ENCODE measurements around the gene R3HDML. TPM values are rescaled to one million over a fixed set of nuclear protein-coding genes. Genes with fewer than 3 reads are reported as not detected.

Gene R3HDML
- total and polyA plus RNA-seq, 2 of the 13 experiments (the other 11 are each of a cell fraction or from before 2014, with no cell fraction given), result not detected

DNA sequence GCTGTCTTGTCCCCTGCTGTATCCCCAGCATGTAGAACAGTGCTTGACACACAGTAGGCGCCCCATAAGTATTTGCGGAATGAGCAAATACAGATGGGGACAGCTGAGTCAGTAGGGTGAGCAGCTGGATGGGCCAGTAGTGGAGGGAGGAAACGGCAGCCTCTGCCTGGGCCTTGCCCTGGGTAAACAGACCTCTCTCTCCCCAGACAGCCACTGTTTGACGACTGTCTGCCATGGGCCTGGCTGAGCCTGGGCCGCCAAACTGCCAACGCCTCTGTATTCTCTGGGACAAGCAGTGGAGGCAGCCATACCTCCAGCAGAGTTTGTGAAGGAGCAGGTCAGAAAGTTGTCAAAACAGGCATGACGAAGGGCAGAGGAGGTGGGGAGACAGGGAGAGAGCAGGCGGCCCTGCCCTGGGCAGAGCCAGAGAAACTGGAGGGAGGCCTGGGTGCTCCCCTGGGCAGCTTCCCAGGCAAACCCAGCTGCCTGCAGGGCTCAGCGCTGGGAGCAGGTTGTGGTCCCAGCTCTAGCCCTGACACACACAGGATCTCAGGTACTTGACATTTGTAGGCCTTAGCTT is 33.9 kb downstream of the R3HDML start (continued):
- TF ChIP-seq ZNF878 (CRISPR knock-in tag; IDR thresholded peaks at IDR 0.05) (no peak; the same call in 1 of the 2 replicates), ZNF280D (CRISPR knock-in tag; IDR thresholded peaks at IDR 0.05) (0 out of 2 replicates have a peak, but pooled peaks have one; percentile 71), ZNF816 (CRISPR knock-in tag; IDR thresholded peaks at IDR 0.05; ENCODE audit: borderline replicate concordance) (no peak; the same call in 1 of the 2 replicates), ZNF598 (CRISPR knock-in tag; IDR thresholded peaks at IDR 0.05; ENCODE audit: borderline replicate concordance) (no peak; the same call in 1 of the 2 replicates), ZNF777 (CRISPR knock-in tag; IDR thresholded peaks at IDR 0.05) (no peak; the same call in 1 of the 2 replicates), ZNF317 (CRISPR knock-in tag; IDR thresholded peaks at IDR 0.05) (0 out of 2 replicates have a peak, but pooled peaks have one; percentile 54), RERE (CRISPR knock-in tag; IDR thresholded peaks at IDR 0.05; ENCODE audit: low read depth) (peak; percentile 78; the same call in 1 of the 2 replicates), ZNF841 (CRISPR knock-in tag; IDR thresholded peaks at IDR 0.05; ENCODE audit: borderline replicate concordance) (no peak), ZNF460 (CRISPR knock-in tag; IDR thresholded peaks at IDR 0.05; ENCODE audit: borderline replicate concordance) (peak; percentile 41; the same call in 1 of the 2 replicates), ZNF383 (CRISPR knock-in tag; IDR thresholded peaks at IDR 0.05; ENCODE audit: borderline replicate concordance) (no peak), TBL1XR1 (IDR thresholded peaks at IDR 0.05; ENCODE audit: borderline replicate concordance, low read length, partially characterized antibody) (peak; percentile 86), ZBTB7B (CRISPR knock-in tag; IDR thresholded peaks at IDR 0.05) (peak; percentile 83; the same call in 1 of the 2 replicates), RFX3 (CRISPR knock-in tag; IDR thresholded peaks at IDR 0.05) (no peak), RAD51 (IDR thresholded peaks at IDR 0.05; ENCODE audit: borderline replicate concordance) (no peak)
- TF ChIP-seq, protein P1, sequence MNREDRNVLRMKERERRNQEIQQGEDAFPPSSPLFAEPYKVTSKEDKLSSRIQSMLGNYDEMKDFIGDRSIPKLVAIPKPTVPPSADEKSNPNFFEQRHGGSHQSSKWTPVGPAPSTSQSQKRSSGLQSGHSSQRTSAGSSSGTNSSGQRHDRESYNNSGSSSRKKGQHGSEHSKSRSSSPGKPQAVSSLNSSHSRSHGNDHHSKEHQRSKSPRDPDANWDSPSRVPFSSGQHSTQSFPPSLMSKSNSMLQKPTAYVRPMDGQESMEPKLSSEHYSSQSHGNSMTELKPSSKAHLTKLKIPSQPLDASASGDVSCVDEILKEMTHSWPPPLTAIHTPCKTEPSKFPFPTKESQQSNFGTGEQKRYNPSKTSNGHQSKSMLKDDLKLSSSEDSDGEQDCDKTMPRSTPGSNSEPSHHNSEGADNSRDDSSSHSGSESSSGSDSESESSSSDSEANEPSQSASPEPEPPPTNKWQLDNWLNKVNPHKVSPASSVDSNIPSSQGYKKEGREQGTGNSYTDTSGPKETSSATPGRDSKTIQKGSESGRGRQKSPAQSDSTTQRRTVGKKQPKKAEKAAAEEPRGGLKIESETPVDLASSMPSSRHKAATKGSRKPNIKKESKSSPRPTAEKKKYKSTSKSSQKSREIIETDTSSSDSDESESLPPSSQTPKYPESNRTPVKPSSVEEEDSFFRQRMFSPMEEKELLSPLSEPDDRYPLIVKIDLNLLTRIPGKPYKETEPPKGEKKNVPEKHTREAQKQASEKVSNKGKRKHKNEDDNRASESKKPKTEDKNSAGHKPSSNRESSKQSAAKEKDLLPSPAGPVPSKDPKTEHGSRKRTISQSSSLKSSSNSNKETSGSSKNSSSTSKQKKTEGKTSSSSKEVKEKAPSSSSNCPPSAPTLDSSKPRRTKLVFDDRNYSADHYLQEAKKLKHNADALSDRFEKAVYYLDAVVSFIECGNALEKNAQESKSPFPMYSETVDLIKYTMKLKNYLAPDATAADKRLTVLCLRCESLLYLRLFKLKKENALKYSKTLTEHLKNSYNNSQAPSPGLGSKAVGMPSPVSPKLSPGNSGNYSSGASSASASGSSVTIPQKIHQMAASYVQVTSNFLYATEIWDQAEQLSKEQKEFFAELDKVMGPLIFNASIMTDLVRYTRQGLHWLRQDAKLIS (CRISPR knock-in tag; IDR thresholded peaks at IDR 0.05), result no peak
- TF ChIP-seq, protein P2, sequence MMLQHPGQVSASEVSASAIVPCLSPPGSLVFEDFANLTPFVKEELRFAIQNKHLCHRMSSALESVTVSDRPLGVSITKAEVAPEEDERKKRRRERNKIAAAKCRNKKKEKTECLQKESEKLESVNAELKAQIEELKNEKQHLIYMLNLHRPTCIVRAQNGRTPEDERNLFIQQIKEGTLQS (CRISPR knock-in tag; IDR thresholded peaks at IDR 0.05), result peak; percentile 63; the same call in 1 of the 2 replicates

Measured in HepG2 (cell line).